Stimulated activated CD4-positive, alpha-beta T cell treated with anti-CD3 and anti-CD28 coated beads, TNF-alpha, amount 100 ng/mL, for 24 hours (primary cell): ENCODE results near the gene MED29.
"Not testable (repeated sequence)": the region's sequence is repeated elsewhere in the genome, so short reads cannot be mapped to it uniquely, and the experiment has no call there.

Source experiments
- DNase-seq, 3 experiments: peaks; one replicate each; pipeline ENCODE4 v3.0.0-alpha.2; 2020; ENCODE audit warnings: low read depth in 3 of 3

Gene MED29

DNA sequence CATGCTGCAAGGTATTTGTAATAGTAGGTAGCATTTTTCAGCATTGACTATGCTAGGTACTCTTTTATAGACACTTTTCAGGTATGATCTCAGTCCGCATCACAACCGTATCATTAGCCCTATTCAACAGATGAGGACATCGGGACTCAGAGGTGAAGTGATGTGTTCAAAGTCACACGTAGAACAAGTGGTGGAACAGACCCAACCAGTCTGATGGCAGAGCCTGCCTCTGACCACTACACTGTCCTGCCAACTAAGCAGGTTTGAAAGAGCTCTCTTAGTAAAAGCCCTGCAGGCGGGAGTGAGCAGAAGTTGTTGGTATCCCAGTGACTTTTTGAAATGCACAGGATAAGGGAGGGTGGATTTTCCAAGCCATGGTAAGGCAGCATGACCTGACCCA, 20.4 kb upstream of the MED29 start:
- DNase-seq = no peak

GRCh38 chr19:39372047-39372802, 19.0 kb upstream of the MED29 start:
- DNase-seq = no peak

- DNase-seq = no peak
Observed at GRCh38 chr19:39372941-39373340, 18.2 kb upstream of the MED29 start.

- DNase-seq = no peak
Observed at GRCh38 chr19:39375929-39376328, 15.2 kb upstream of the MED29 start.

DNA sequence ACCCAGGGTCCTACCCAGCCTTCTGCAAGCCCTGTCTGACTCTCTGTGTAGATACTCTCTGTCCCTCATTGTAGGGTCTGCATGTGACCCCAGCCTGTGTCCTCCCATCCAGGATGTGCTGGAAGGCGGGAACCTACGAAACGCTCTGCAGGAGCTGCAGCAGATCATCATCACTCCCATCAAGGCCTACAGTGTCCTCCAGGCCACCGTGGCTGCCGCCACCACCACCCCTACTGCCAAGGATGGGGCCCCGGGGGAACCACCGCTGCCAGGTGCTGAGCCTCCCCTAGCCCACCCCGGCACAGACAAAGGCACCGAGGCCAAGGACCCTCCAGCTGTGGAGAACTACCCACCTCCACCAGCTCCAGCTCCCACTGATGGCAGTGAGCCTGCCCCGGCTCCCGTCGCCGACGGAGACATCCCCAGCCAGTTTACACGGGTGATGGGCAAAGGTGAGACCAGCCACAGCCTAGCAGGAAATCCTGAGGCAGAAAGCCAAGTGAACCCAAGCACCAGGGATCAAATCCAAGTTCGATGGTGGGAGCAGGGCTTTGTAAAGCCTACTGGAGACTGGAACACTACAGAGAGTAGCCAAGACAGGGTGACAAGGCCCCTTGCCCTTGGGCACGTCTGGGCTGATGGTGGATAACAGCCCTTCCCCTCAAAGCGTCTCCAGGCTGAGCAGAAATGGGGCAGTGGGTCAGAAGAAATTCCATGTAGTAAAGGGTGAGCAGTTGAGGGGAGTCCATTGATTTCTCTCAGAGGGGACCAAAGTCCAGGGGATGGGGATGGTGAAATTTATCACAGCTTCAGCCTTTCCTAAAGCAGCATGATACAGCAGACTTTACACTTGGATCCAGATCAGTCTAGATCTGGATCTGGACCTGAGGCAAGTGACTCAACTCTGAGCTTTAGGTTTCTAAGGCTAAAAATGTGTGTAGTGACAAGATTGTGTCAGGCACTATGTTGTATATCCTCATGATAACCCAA, 13.5 kb upstream of the MED29 start:
- DNase-seq = no peak

DNA sequence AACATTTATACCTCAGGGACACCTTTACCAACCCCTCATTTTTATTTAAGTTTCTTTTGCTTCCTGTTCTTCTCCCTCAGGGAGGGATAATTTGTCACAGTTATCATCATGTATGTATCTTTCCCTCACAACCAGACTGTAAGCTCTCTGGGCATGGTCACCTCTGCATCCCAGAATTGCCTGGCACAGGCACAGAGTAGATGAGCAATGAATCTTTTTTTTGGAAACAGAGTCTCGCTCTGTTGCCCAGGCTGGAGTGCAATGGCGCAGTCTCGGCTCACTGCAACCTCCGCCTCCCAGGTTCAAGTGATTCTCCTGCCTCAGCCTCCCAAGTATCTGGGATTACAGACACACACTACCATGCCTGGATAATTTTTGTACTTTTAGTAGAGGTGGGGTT, 11.8 kb upstream of the MED29 start:
- DNase-seq = not testable (repeated sequence)

DNA sequence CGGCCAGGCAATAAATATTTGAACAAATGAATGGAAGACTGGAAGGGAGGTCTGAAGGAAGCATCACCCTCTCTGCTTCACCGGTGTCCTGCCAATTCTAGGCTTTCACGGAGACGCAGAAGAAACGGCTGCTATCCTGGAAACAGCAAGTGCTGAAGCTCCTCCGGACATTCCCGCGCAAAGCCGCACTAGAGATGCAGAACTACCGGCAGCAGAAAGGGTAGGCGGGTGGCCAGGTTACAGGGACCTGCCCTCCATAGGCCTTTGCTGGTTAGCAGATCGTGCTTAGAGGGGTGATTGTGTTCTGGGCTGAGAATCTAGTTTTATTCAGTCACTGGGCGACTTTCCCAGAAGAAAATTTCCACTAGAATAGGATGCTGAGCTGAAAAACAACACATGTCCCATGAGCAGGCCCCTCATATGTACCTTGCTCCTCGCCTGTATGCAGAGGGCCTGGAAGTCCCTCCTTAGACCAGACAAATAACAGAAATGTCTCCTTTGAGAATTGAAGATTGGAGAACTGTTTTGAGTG, 11.2 kb upstream of the MED29 start:
- DNase-seq = no peak

DNA sequence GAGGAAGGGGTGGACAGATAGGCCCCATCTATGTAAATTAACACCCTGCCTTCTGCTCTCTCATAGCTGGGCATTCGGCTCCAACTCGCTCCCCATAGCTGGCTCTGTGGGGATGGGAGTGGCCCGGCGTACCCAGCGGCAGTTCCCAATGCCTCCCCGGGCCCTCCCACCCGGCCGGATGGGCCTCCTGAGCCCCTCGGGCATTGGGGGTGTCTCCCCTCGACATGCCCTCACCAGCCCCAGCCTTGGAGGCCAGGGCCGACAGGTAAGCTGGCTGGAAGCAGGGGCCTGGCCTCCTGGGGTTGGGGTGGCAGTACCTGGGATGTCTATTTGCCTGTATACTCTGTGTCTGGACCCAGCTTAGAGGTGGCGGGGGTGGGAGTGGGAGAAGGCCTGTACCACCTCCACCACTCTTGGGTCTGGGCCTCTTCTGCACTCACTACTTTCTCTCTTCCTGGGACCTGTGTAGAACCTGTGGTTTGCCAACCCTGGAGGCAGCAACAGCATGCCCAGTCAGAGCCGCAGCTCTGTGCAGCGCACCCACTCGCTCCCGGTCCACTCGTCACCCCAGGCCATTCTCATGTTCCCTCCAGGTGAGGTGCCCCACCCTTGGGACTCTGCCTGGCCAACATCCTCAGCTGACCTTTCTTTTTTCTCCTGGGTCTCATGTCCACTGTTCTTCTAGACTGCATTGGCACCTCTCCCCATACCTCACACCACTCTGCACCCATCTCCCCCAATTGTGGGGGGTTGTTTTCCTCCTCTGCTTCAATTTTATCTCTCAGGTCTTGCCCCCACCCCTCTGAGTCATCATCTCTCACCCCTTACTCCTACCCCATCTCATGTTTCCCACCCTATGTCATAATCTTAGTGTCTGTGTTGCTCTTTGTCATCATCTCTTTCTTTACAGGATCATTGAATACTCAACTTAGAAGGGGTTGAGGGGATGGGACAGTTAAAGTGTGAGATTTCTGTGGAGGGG, 10.4 kb upstream of the MED29 start:
- DNase-seq = no peak

DNA sequence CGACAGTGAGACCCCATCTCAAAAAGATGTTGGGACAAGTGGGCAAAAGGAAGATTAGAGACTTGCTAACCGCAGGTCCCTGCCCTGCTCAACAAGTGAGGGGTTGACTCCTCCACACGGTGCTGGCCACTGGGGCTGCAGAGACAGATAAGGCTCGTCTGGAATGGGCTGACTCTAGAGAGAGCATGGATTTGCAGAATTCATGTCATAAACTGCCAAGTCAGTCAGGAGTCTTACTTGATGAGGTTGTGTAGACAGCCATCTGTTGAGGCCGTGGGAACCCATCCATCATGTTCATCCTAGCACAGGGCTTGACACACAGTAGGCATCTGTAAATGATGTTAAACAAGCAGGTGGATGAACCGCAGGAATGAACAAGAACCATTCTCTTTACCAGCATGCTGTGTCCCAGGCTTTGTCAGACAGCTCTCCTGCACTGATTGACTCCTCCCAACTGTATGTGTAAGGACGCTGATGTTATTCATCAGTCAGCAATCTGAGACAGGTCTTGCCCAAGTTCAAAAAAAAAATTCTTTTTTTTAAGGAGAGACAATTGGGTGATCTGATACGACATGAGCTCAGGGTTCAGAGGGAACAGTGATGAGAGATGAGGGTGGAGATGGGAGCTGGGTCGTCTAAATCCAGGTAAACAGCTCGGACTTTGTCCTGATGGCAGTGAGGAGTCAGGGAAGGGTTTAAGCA, 9.1 kb upstream of the MED29 start:
- no peak for DNase-seq

DNA sequence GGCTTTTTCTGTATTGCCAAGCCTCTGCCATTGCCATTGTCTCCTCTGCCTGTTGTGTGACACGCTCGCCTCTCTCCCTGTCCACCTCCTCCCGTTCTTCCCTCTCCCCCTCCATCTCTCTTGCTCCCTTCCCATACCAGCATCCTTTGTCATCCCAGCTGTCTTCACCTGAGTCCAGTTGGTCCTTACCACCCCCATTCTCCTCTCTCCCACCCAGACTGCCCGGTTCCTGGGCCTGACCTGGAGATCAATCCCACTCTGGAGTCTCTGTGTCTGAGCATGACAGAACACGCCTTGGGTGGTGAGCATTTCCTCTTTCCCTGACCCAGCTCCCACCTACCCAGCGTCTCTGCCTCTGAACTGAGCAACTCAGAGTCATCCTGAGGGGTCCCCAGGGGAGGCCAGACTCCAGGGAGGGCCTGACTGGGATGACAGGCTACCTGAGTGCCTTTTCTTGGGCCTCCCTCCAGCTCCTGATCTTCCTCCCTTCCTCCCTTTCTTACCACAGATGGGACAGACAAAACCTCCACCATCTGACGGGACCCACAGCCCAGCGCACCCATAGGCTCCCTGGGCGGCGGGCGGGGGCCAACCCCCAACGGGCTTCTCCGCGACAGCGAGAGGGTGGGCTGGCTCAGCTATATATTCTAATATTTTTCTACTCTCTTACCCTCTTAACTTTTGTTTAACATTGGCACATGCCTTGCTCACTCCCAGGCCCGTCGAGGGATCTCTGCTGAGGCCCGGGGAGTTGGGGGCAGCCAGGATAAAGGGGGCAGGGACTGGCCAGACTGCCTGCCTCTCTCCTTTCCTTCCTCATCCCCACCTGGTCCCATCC, 8.0 kb upstream of the MED29 start:
- DNase-seq = no peak

DNA sequence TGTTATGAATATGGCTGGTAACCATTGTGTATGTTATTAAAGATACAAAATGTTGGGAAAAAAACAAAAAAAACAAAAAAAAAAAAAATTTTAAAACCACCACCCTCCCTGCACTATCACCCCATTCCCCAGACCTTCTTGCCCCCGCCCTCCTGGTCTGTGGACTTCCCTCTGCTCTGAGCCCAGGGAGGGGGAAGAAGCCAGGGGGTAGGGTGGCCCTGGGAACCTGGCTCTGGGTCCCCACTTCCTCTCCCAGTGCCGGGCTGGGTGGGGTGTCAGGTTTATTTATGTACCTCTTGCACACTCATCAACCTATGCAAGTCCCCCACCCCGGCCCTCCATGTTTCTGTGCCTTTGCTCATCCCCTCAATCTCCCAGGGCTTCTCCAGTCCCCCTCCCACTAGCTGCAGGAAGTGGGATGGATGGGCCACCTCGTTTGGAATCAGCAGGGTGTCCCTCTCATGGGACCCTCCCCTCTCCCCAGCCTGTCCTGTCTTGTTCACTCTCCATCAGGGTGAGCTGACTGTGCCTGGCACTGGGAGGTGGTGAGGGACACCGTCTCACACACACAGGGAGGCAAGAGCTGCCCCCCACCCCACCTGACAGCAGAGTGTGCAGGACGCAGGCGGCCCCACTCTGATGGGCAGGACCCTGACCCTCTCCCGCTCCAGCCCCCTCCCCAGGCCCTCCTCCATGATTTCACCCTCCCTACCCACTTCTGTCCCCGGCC, 6.2 kb upstream of the MED29 start:
- DNase-seq = no peak

GRCh38 chr19:39385629-39386411, 5.4 kb upstream of the MED29 start:
- no peak for DNase-seq

DNA sequence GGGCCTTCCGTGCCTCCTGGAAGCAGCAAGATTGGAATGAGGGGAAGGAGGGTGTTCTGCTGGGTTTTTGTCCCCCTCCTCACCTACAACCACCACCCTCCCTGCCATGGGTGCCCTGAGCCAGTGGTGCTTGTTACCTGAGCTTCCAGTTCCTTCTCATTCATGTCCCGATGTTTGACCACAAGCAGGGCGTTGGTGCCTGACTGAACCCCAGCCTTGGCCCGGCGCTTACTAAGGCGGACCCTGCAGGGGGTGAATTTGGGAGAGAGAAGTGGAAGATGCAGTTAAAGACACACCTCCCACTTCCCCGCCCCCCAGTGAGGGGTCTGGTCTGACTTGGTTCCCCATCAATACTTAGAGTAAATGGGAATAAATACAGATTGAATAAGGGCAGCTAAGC, 4.6 kb upstream of the MED29 start:
- no peak for DNase-seq

GRCh38 chr19:39388657-39389056, 2.5 kb upstream of the MED29 start:
- no peak for DNase-seq

- no peak for DNase-seq
Observed at GRCh38 chr19:39389631-39390414, 1.4 kb upstream of the MED29 start.

DNA sequence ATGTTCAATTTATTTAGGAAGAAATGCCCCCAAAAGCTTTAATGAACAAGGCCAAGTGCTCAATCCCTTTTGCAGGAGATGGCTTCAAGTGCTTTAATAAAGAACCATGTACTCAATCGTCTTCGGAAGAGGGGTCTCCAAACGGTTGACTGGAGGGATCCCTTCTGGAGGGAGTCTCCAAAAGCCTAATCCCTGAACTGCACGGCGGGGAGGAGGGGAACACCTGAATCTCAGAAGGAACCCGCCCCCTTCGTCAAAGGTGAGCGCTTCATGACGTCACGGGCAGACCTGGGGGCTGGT, 777 bp upstream of the MED29 start:
- DNase-seq = peak in 2 of 3 experiments; percentile 61 to 72

GRCh38 chr19:39397360-39398296, 6.5 kb downstream of the MED29 start:
- DNase-seq = peak; percentile 87 to 92 (median 88)
